PFSK-1 (cell line): ENCODE measurements around the gene LRRC72.

Source experiments
- FOXP2 ChIP-seq: optimal IDR thresholded peaks from 2 replicates; pipeline ENCODE3; 2011; ENCODE audit warnings: borderline replicate concordance, control low read depth, inconsistent platforms; ENCODE audit not compliant: insufficient read depth; ENCODE audit errors: extremely low read length, extremely low read depth
- POLR2AphosphoS5 ChIP-seq: IDR thresholded peaks from 2 replicates; pipeline ENCODE4 v1.6.1; 2012; ENCODE audit warnings: low read depth, mild to moderate bottlenecking, control low read depth, low read length, moderate library complexity
- SIN3A ChIP-seq: IDR thresholded peaks from 2 replicates; pipeline ENCODE4 v1.6.1; 2012; ENCODE audit warnings: mild to moderate bottlenecking, low read length, moderate library complexity, borderline replicate concordance; ENCODE audit not compliant: insufficient read depth
- TAF1 ChIP-seq: IDR thresholded peaks from 2 replicates; pipeline ENCODE4 v1.6.1; 2012; ENCODE audit warnings: low read length, control low read depth, borderline replicate concordance; ENCODE audit not compliant: insufficient read depth
- TF ChIP-seq, protein P1 (sequence below), 2 experiments: IDR thresholded peaks; 2 replicates each; pipeline versions ENCODE4 v1.6.1 to v1.8.0; 2011 to 2012; ENCODE audit warnings: low read depth in 2 of 2, low read length in 2 of 2, control low read depth in 1 of 2, inconsistent platforms in 1 of 2, mild to moderate bottlenecking in 1 of 2, moderate library complexity in 1 of 2; ENCODE audit not compliant: insufficient read depth in 1 of 2

Gene LRRC72

DNA sequence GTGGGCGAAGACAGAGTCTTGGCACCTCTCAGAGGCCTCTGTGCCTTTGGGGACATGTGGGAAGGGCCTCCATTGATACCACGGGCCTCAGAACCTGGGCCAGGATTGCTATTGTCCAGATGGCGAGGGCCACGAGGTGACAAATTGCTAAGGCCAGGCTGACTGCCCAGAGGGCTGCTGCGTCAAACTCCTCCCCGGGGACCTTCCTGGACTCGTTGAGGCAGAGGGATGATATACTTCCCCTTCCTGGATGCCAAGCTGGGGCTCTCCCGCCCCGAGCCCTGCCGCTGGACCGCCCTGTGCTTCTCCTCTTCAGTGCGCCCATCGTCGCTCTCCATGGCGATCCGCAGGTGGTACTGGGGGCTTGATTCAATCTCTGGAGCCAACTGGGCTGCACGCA lies 58.9 kb downstream of the LRRC72 start:
- no peak for TF ChIP-seq POLR2AphosphoS5

DNA sequence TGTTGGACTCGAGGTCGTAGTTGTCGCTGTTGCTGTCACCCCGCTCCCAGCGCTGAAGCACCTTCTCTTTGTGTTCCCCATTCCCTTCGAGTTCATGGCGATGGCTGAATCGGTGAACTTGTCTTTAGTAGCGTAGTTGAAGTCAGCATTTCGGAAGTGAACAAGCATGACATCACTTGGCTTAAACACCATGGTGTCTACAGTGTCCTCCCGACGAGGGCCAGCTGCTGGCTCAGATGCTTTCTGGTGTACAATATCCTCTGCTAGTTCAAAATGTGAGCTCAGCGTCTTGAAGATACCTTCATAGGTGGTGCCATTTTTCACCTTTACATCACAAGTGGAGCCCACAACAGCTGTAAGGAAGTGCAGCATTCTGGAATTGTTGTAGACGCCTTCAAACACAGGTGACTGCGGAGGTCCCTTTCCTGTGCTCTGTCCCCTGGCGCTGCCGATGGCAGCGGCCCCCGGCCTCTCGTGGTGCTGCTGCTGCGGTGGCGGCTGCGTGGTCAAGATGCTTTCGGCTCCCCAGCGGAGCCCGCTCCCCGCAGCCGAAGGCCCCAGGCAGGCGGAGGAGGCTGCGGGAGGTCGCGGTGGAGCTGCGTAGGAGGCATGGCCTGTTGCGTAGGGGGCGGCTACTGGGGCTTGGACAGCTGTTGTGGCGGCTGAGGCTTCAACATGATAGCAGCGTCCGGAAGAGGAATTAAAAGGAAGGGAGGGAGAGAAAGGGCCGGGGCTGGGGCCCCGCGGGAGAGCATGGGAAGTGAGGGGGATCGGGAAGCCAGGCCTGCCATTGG lies 59.7 kb downstream of the LRRC72 start:
- TF ChIP-seq, protein P1, sequence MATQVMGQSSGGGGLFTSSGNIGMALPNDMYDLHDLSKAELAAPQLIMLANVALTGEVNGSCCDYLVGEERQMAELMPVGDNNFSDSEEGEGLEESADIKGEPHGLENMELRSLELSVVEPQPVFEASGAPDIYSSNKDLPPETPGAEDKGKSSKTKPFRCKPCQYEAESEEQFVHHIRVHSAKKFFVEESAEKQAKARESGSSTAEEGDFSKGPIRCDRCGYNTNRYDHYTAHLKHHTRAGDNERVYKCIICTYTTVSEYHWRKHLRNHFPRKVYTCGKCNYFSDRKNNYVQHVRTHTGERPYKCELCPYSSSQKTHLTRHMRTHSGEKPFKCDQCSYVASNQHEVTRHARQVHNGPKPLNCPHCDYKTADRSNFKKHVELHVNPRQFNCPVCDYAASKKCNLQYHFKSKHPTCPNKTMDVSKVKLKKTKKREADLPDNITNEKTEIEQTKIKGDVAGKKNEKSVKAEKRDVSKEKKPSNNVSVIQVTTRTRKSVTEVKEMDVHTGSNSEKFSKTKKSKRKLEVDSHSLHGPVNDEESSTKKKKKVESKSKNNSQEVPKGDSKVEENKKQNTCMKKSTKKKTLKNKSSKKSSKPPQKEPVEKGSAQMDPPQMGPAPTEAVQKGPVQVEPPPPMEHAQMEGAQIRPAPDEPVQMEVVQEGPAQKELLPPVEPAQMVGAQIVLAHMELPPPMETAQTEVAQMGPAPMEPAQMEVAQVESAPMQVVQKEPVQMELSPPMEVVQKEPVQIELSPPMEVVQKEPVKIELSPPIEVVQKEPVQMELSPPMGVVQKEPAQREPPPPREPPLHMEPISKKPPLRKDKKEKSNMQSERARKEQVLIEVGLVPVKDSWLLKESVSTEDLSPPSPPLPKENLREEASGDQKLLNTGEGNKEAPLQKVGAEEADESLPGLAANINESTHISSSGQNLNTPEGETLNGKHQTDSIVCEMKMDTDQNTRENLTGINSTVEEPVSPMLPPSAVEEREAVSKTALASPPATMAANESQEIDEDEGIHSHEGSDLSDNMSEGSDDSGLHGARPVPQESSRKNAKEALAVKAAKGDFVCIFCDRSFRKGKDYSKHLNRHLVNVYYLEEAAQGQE (IDR thresholded peaks at IDR 0.05; ENCODE audit: insufficient read depth in 1 of 2, low read depth in 2 of 2, low read length in 2 of 2), result no peak
- no peak for TF ChIP-seq FOXP2
- TF ChIP-seq TAF1, result no peak
- TF ChIP-seq POLR2AphosphoS5, result no peak
- no peak for TF ChIP-seq SIN3A

DNA sequence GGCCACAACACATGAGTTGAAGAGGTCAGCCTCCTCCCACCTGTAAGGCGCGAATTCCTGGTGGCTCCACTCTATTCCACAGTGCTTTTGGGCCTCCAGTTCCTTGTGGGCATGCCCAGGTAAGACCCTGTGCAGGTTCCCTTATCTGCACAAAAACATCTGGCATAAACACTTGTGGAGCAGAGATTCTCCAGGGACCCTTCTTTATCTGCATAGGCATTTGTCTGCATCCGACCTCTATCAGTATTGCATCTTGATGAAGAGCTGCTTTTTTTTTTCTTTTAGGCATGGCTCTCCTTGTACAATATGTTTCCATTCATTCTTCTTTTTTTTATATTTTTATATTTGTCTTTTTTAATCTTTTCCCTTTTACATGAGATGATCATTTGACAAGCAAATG lies 60.5 kb downstream of the LRRC72 start:
- TF ChIP-seq SIN3A (no peak), FOXP2 (no peak), TAF1 (no peak), POLR2AphosphoS5 (no peak)
- TF ChIP-seq, protein P1 (IDR thresholded peaks at IDR 0.05; ENCODE audit: insufficient read depth in 1 of 2, low read depth in 2 of 2, low read length in 2 of 2), result no peak

DNA sequence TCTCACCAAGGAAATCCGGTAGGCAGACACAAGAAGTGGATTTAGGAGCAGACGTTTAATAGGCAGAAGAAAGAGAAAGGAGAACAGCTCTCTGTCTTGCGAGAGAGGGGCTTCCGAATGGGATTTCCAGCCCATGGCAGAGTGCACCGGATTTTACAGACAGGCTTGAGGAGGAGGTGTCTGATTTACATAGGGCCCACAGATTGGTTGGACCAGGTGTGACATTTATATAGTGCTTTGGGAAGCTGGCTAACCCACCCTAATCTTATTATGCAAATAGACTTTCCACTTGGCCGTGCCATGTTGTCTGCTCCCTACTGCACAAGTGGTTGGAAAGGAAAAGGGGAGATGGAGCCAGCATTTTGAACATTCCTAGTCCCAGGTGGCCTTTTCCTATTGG lies 61.2 kb downstream of the LRRC72 start:
- TF ChIP-seq SIN3A, result no peak
- TF ChIP-seq TAF1, result no peak
- TF ChIP-seq, protein P1 (IDR thresholded peaks at IDR 0.05; ENCODE audit: insufficient read depth in 1 of 2, low read depth in 2 of 2, low read length in 2 of 2), result no peak
- no peak for TF ChIP-seq POLR2AphosphoS5
- no peak for TF ChIP-seq FOXP2

DNA sequence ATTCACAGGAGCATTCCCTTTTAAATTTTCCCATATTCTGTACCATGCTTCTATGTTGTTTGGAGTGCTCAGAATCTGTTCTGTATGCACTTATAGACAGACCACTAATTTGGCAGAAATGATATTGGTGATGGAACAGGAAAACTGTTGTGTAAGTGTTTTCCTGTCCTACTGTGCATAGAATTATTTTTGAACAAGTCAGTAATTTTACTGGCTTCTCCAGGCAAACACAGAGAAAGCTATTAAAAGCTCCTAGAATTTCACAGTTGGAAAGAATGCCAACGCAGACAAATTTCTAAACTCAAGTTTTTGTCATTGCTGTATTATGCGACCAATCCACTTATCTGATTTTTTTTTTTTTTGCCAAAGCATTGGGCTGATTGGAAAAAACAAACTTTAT lies 63.3 kb downstream of the LRRC72 start:
- TF ChIP-seq, protein P1 (IDR thresholded peaks at IDR 0.05; ENCODE audit: insufficient read depth in 1 of 2, low read depth in 2 of 2, low read length in 2 of 2), result no peak
- TF ChIP-seq POLR2AphosphoS5 (no peak), TAF1 (no peak)
